ENCODE data around the gene HSPA12B. TPM values are rescaled to one million over a fixed set of nuclear protein-coding genes. Genes with fewer than 3 reads are reported as not detected.
A peak's percentile ranks its signal among the peaks of the same experiment; 100 is the strongest.

The HSPA12B gene
- total RNA-seq, 2 donors from 2014 or later: 1.1 to 1.4 TPM

DNA sequence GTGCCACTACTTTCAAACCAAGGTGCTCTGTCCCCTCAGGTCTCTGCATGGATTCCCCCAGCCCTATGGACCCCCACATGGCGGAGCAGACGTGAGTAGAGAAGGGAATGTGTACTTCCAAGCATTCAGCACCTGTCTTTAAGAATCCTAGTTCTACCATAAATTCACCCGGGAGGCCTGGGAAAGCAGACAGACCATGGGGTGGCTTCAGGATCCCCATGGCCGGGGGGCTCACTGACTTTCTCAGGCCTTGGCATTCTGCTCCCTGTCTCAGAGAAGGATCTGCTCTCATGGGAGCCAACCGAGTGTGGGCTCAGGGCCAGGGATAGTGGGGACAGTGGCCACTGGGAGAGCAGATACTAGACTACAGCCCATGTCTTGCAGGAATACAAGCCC lies 65.9 kb downstream of the HSPA12B start:
- Histone ChIP-seq H3K9ac (ENCODE audit: extremely low read depth, low read length, poor library complexity, severe bottlenecking) (no peak overlapping the region), H3K4me3 (ENCODE audit: low read length) (no peak overlapping the region), H3K36me3 (ENCODE audit: control insufficient read depth, insufficient read depth, low read length) (peaks cover 27% of the 10 kb centered on the region), H3K27me3 (ENCODE audit: control insufficient read depth, insufficient read depth, low read length, poor library complexity, severe bottlenecking) (no peaks in the 10 kb centered on the region), H3K4me1 (ENCODE audit: control insufficient read depth, insufficient read depth, low read length) (peaks cover 12% of the 10 kb centered on the region), H3K9me3 (ENCODE audit: control insufficient read depth, low read length) (no peaks in the 10 kb centered on the region), H3K27ac (ENCODE audit: low read depth, low read length) (no peak overlapping the region)
- WGBS, 2 experiments (ENCODE audit: insufficient coverage in 1 of 2, insufficient read length in 1 of 2): 89 to 97% methylated on average over 4 to 5 of the region's 5 CpGs
- Mint-ChIP-seq H3K4me3 (no peak overlapping the region), H3K4me1 (peaks cover 20% of the 10 kb centered on the region), H3K36me3 (ENCODE audit: low read depth) (peaks cover 19% of the 10 kb centered on the region), H3K9me3 (no peaks in the 10 kb centered on the region), H3K27ac (no peak overlapping the region), H3K27me3 (ENCODE audit: insufficient read depth) (peaks cover 2% of the 10 kb centered on the region)
- TF ChIP-seq, protein P1, sequence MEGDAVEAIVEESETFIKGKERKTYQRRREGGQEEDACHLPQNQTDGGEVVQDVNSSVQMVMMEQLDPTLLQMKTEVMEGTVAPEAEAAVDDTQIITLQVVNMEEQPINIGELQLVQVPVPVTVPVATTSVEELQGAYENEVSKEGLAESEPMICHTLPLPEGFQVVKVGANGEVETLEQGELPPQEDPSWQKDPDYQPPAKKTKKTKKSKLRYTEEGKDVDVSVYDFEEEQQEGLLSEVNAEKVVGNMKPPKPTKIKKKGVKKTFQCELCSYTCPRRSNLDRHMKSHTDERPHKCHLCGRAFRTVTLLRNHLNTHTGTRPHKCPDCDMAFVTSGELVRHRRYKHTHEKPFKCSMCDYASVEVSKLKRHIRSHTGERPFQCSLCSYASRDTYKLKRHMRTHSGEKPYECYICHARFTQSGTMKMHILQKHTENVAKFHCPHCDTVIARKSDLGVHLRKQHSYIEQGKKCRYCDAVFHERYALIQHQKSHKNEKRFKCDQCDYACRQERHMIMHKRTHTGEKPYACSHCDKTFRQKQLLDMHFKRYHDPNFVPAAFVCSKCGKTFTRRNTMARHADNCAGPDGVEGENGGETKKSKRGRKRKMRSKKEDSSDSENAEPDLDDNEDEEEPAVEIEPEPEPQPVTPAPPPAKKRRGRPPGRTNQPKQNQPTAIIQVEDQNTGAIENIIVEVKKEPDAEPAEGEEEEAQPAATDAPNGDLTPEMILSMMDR (conservative IDR thresholded peaks at IDR 0.05): no peak
- no peak for DNase-seq

DNA sequence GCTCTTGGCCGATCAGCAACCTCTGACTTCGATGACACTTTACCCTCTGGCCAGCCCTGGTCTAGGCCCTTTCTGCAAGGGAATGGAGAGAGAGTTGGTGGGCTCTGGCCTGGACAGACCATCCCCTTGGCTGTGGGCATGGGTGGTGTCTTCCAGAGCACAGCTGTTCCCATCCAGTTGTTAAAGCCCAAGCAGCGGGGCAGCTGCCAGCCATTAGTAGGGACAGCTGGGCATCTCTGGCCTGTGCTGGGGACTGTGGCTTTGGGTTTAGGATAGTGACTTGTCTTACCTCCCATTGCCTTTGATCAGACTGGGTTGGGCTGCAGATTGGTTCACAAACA lies 66.4 kb downstream of the HSPA12B start:
- 92 to 96% methylated on average over 2 to 3 of the region's 3 CpGs for WGBS, 2 experiments (ENCODE audit: insufficient coverage in 1 of 2, insufficient read length in 1 of 2)
- H3K4me1 Mint-ChIP-seq: peaks cover 20% of the 10 kb centered on the region
- TF ChIP-seq, protein P1 (conservative IDR thresholded peaks at IDR 0.05): no peak
- Histone ChIP-seq H3K9ac (ENCODE audit: extremely low read depth, low read length, poor library complexity, severe bottlenecking) (no peak overlapping the region), H3K4me1 (ENCODE audit: control insufficient read depth, insufficient read depth, low read length) (peaks cover 12% of the 10 kb centered on the region), H3K4me3 (ENCODE audit: low read length) (no peak overlapping the region), H3K9me3 (ENCODE audit: control insufficient read depth, low read length) (no peaks in the 10 kb centered on the region), H3K36me3 (ENCODE audit: control insufficient read depth, insufficient read depth, low read length) (peaks cover 27% of the 10 kb centered on the region), H3K27me3 (ENCODE audit: control insufficient read depth, insufficient read depth, low read length, poor library complexity, severe bottlenecking) (no peaks in the 10 kb centered on the region), H3K27ac (ENCODE audit: low read depth, low read length) (peak overlapping the region; percentile 94)
- no peak overlapping the region for H3K4me3 Mint-ChIP-seq
- DNase-seq: no peak
- no peak overlapping the region for H3K27ac Mint-ChIP-seq
- H3K36me3 Mint-ChIP-seq (ENCODE audit: low read depth): peaks cover 24% of the 10 kb centered on the region
- no peaks in the 10 kb centered on the region for H3K9me3 Mint-ChIP-seq
- H3K27me3 Mint-ChIP-seq (ENCODE audit: insufficient read depth): peaks cover 2% of the 10 kb centered on the region

DNA sequence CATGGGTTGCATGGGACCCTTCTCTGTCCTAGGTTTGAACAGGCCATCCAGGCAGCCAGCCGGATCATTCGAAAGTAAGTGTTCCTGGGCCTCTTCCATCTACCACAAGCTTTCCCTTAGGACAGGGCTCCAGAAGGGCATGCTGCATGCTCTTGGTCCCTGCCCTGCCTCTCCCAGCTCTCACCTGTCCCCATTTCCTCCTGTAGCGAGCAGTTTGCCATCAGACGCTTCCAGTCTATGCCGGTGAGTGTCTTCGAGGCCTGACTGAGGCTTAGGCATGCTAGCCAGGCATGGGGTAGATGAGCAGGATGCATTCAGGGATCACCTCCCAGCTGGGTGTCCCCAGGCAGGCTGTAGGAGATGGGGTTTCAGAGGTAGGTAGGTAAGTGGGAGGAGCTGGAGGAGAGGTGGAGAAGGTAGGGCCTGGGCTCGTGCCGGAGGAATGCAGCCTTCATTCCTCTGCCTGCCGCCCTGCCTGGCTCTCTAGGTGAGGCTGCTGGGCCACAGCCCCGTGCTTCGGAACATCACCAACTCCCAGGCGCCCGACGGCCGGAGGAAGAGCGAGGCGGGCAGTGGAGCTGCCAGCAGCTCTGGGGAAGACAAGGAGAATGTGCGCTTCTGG lies 67.9 kb downstream of the HSPA12B start:
- Histone ChIP-seq H3K9ac (ENCODE audit: extremely low read depth, low read length, poor library complexity, severe bottlenecking) (no peak overlapping the region), H3K9me3 (ENCODE audit: control insufficient read depth, low read length) (no peaks in the 10 kb centered on the region), H3K27me3 (ENCODE audit: control insufficient read depth, insufficient read depth, low read length, poor library complexity, severe bottlenecking) (no peaks in the 10 kb centered on the region), H3K36me3 (ENCODE audit: control insufficient read depth, insufficient read depth, low read length) (peaks cover 27% of the 10 kb centered on the region), H3K4me3 (ENCODE audit: low read length) (no peak overlapping the region), H3K4me1 (ENCODE audit: control insufficient read depth, insufficient read depth, low read length) (peaks cover 12% of the 10 kb centered on the region), H3K27ac (ENCODE audit: low read depth, low read length) (peak overlapping the region; percentile 94)
- Mint-ChIP-seq H3K27ac (peak overlapping the region; percentile 70), H3K36me3 (ENCODE audit: low read depth) (peaks cover 36% of the 10 kb centered on the region), H3K9me3 (no peaks in the 10 kb centered on the region), H3K4me3 (no peak overlapping the region), H3K4me1 (peaks cover 20% of the 10 kb centered on the region), H3K27me3 (ENCODE audit: insufficient read depth) (no peaks in the 10 kb centered on the region)
- peak; percentile 91 for DNase-seq
- TF ChIP-seq, protein P1 (conservative IDR thresholded peaks at IDR 0.05): no peak
- 89 to 91% methylated on average over 7 to 18 of the region's 18 CpGs for WGBS, 2 experiments (ENCODE audit: insufficient coverage in 1 of 2, insufficient read length in 1 of 2)

Measured in endodermal cell (in vitro differentiated cells).